ENCODE measurements around the gene CREB3L2. TPM values are rescaled to one million over a fixed set of nuclear protein-coding genes. Genes with fewer than 3 reads are reported as not detected.

Gene CREB3L2
- polyA plus RNA-seq, 3 donors, result 6.9 to 12.9 (median 11.9) TPM

DNA sequence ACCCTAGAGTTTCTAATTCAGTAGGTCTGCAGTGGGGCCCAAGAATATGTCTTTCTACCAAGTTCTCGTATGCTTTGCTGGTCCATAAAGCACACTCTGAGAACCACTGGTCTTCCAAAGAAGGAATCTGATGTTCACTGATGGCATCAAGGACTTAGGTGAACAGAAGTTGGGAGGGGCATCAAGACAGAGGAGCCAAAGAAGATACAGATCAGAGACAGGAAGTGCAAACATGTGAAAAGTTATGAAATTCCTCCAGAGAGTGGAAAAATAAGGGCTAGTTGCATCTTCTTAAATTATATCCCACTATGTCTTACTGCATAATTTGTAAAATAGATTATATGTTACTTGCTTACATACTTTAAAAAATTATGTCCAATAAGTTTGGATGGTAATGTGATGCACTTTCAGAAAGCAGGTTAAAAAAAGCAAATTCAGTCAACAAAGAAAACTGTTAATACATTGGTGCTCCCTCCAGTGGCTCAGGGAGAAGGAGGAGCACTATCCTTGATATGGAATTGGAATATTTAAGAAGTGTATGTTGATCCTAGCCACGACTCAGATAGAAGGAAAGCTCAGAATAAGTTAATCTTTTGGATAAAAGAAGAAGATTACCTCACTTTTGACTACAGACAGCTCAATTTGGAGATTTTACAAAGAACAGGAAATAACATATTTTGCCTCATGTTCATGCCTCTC lies 35.8 kb downstream of the CREB3L2 start:
- 100% methylated on average over 1 of the region's 2 CpGs for WGBS (ENCODE audit: insufficient coverage)
- H3K27ac ChIP-seq (ENCODE audit: low read depth in 1 of 2, low read length in 2 of 2), result no peak overlapping the region
- H3K4me1 ChIP-seq (ENCODE audit: control insufficient read depth in 1 of 2, insufficient read depth in 2 of 2, low read length in 2 of 2), result peaks cover 18 to 41% of the 10 kb centered on the region in 2 donors
- peaks cover 70% of the 10 kb centered on the region for H3K79me2 ChIP-seq (ENCODE audit: insufficient read depth, low read length)
- intact Hi-C loops (cut with micrococcal nuclease), result no loop called here
- H3K4me1 Mint-ChIP-seq, result peaks cover 59% of the 10 kb centered on the region
- H4K20me1 ChIP-seq (ENCODE audit: insufficient read depth, low read length), result peaks cover 6% of the 10 kb centered on the region
- H3K27me3 ChIP-seq (ENCODE audit: control insufficient read depth in 2 of 2, insufficient read depth in 2 of 2, low read length in 2 of 2), result no peaks in the 10 kb centered on the region
- H3K36me3 ChIP-seq (replicated peaks in 1 of 2; ENCODE audit: control insufficient read depth in 1 of 2, insufficient read depth in 2 of 2, low read length in 2 of 2), result no peaks in the 10 kb centered on the region
- TF ChIP-seq, protein P1, sequence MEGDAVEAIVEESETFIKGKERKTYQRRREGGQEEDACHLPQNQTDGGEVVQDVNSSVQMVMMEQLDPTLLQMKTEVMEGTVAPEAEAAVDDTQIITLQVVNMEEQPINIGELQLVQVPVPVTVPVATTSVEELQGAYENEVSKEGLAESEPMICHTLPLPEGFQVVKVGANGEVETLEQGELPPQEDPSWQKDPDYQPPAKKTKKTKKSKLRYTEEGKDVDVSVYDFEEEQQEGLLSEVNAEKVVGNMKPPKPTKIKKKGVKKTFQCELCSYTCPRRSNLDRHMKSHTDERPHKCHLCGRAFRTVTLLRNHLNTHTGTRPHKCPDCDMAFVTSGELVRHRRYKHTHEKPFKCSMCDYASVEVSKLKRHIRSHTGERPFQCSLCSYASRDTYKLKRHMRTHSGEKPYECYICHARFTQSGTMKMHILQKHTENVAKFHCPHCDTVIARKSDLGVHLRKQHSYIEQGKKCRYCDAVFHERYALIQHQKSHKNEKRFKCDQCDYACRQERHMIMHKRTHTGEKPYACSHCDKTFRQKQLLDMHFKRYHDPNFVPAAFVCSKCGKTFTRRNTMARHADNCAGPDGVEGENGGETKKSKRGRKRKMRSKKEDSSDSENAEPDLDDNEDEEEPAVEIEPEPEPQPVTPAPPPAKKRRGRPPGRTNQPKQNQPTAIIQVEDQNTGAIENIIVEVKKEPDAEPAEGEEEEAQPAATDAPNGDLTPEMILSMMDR (IDR thresholded peaks at IDR 0.05), result no peak
- H3K27ac Mint-ChIP-seq, result peak overlapping the region in 2 of 7 donors; percentile 13 to 42
- no peaks in the 10 kb centered on the region for H3K9me3 ChIP-seq (replicated peaks in 1 of 2; ENCODE audit: control insufficient read depth in 1 of 2, insufficient read depth in 1 of 2, low read length in 2 of 2)
- H2AFZ ChIP-seq (ENCODE audit: insufficient read depth, low read depth, low read length, poor library complexity, severe bottlenecking), result no peak overlapping the region
- peaks cover 0 to 1% (median 0%) of the 10 kb centered on the region in 3 donors for H3K27me3 Mint-ChIP-seq (ENCODE audit: low read depth in 3 of 3)
- H3K36me3 Mint-ChIP-seq, result peaks cover 6 to 7% of the 10 kb centered on the region in 2 donors
- peaks cover 0 to 4% (median 0%) of the 10 kb centered on the region in 7 donors for H3K9me3 Mint-ChIP-seq
- no peak overlapping the region for H3K4me3 ChIP-seq (replicated peaks in 1 of 3; ENCODE audit: low read depth in 2 of 3, low read length in 3 of 3)
- no peak overlapping the region for H3K4me2 ChIP-seq (replicated peaks; ENCODE audit: extremely low read depth, low read length, poor library complexity, severe bottlenecking)
- H3K4me3 Mint-ChIP-seq, result no peak overlapping the region
- H3K9ac ChIP-seq (ENCODE audit: insufficient read depth, low read length, poor library complexity, severe bottlenecking), result no peak overlapping the region
- DNase-seq, result no peak

DNA sequence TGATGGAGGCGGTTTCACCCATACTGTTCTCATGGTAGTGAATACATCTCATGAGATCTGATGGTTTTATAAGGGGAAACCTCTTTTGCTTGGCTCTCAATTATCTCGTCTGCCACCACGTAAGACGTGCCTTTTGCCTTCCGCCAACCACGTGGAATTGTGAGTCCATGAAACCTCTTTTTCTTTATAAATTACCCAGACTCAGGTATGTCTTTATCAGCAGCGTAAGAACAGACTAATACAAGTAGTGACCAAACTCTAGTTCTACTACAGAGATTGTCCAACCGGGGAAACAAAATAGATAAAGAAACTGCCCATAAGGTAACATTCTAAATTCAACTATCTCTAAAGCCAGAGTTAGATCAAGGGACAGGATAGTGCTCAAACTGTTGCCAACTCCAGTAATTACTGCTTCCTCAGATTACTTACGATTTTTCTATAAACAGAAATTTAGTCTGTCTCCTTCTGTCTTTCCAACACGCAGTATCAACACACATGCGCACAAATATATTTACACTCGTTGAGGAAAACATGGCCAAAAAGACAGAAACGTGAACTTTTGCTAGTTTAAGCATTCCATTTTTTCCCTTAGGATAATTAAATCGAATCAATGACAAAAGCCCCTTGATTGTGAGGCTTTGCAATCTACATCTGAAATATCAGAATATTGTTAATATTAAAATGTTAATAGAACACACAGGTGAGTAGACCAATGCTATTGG lies 36.9 kb downstream of the CREB3L2 start:
- peaks cover 6% of the 10 kb centered on the region for H4K20me1 ChIP-seq (ENCODE audit: insufficient read depth, low read length)
- no peak overlapping the region for H3K4me3 ChIP-seq (replicated peaks in 1 of 3; ENCODE audit: low read depth in 2 of 3, low read length in 3 of 3)
- H3K9ac ChIP-seq (ENCODE audit: insufficient read depth, low read length, poor library complexity, severe bottlenecking), result no peak overlapping the region
- H3K79me2 ChIP-seq (ENCODE audit: insufficient read depth, low read length), result peaks cover 73% of the 10 kb centered on the region
- 99% methylated on average over 10 of the region's 14 CpGs for WGBS (ENCODE audit: insufficient coverage)
- H2AFZ ChIP-seq (ENCODE audit: insufficient read depth, low read depth, low read length, poor library complexity, severe bottlenecking), result no peak overlapping the region
- peaks cover 22 to 42% of the 10 kb centered on the region in 2 donors for H3K4me1 ChIP-seq (ENCODE audit: control insufficient read depth in 1 of 2, insufficient read depth in 2 of 2, low read length in 2 of 2)
- Mint-ChIP-seq H3K9me3 (peaks cover 0 to 3% (median 0%) of the 10 kb centered on the region in 7 donors), H3K27me3 (ENCODE audit: low read depth in 3 of 3) (peaks cover 0 to 1% (median 0%) of the 10 kb centered on the region in 3 donors), H3K36me3 (peaks cover 6 to 7% of the 10 kb centered on the region in 2 donors), H3K4me3 (no peak overlapping the region), H3K4me1 (peaks cover 50% of the 10 kb centered on the region), H3K27ac (no peak overlapping the region)
- no peak for DNase-seq
- no peak overlapping the region for H3K27ac ChIP-seq (ENCODE audit: low read depth in 1 of 2, low read length in 2 of 2)
- no peaks in the 10 kb centered on the region for H3K36me3 ChIP-seq (replicated peaks in 1 of 2; ENCODE audit: control insufficient read depth in 1 of 2, insufficient read depth in 2 of 2, low read length in 2 of 2)
- H3K27me3 ChIP-seq (ENCODE audit: control insufficient read depth in 2 of 2, insufficient read depth in 2 of 2, low read length in 2 of 2), result no peaks in the 10 kb centered on the region
- intact Hi-C loops (cut with micrococcal nuclease), result no loop called here
- H3K9me3 ChIP-seq (replicated peaks in 1 of 2; ENCODE audit: control insufficient read depth in 1 of 2, insufficient read depth in 1 of 2, low read length in 2 of 2), result no peaks in the 10 kb centered on the region
- H3K4me2 ChIP-seq (replicated peaks; ENCODE audit: extremely low read depth, low read length, poor library complexity, severe bottlenecking), result no peak overlapping the region
- TF ChIP-seq, protein P1 (IDR thresholded peaks at IDR 0.05), result no peak

Data from CD14-positive monocyte (primary cell).